GM12878 (cell line): ENCODE results near the gene GNAO1. TPM values are rescaled to one million over a fixed set of nuclear protein-coding genes. Genes with fewer than 3 reads are reported as not detected.

Experiments
- CBX5 ChIP-seq: sonication (generic); IDR thresholded peaks from 2 replicates; pipeline ENCODE4 v1.6.1; 2016; ENCODE audit warnings: low read depth, moderate library complexity, mild to moderate bottlenecking, inconsistent platforms
- CREB1 ChIP-seq: IDR thresholded peaks from 2 replicates; pipeline ENCODE4 v1.6.1; 2012; ENCODE audit warnings: low read depth, mild to moderate bottlenecking, inconsistent platforms
- E4F1 ChIP-seq: fragments of 450-650 bp; IDR thresholded peaks from 2 replicates; pipeline ENCODE4 v1.6.1; 2018; ENCODE audit warnings: borderline replicate concordance, mild to moderate bottlenecking; ENCODE audit not compliant: partially characterized antibody
- FOS ChIP-seq: IDR thresholded peaks from 3 replicates; pipeline ENCODE4 v1.6.1; 2011; ENCODE audit warnings: borderline replicate concordance; ENCODE audit not compliant: insufficient read length; ENCODE audit errors: extremely low read depth
- KDM1A ChIP-seq: fragments of 200-600 bp; sonication (generic); IDR thresholded peaks from 2 replicates; pipeline ENCODE4 v1.6.1; 2016; ENCODE audit warnings: borderline replicate concordance
- NFYA ChIP-seq: IDR thresholded peaks from 2 replicates; pipeline ENCODE4 v1.6.1; 2011; ENCODE audit warnings: low read depth, mild to moderate bottlenecking, low read length, improper control_type of control experiment, borderline replicate concordance
- NRF1 ChIP-seq: conservative IDR thresholded peaks from 2 replicates; pipeline ENCODE4 v1.6.1; 2011; ENCODE audit warnings: mild to moderate bottlenecking, low read depth, low read length, improper control_type of control experiment
- PKNOX1 ChIP-seq: fragments of 450-650 bp; IDR thresholded peaks from 2 replicates; pipeline ENCODE4 v1.6.1; 2016; ENCODE audit warnings: mild to moderate bottlenecking
- SIN3A ChIP-seq: IDR thresholded peaks from 2 replicates; pipeline ENCODE4 v1.6.1; 2012; ENCODE audit warnings: low read depth, low read length, improper control_type of control experiment
- SREBF1 ChIP-seq: IDR thresholded peaks from 2 replicates; pipeline ENCODE4 v1.6.1; 2012; ENCODE audit warnings: mild to moderate bottlenecking, low read length
- TCF3 ChIP-seq: IDR thresholded peaks from 2 replicates; pipeline ENCODE4 v1.6.1; 2012; ENCODE audit warnings: low read depth, mild to moderate bottlenecking, low read length, borderline replicate concordance; ENCODE audit not compliant: insufficient read depth
- ZNF622 ChIP-seq: fragments of 450-650 bp; IDR thresholded peaks from 2 replicates; pipeline ENCODE4 v1.6.1; 2017; ENCODE audit warnings: mild to moderate bottlenecking, inconsistent platforms
- polyA plus RNA-seq, 11 experiments: library from polyadenylated mRNA; depleted of rRNA in 4 of 11; unstranded in 6 of 11; stranded (reverse) in 5 of 11; fragments of >200 nt; fragmentation: Nextera tagmentation in 4 of 11; fragmentation: Illumina TruSeq in 1 of 11; extraction: Ambion mirVana in 4 of 11; extraction: Trizol in 1 of 11; gene quantifications; 1 replicate in 1 of 11; 2 replicates in 10 of 11; pipeline versions ENCODE4 v1.2.1 to v1.2.3, GENCODE V29; 2011 to 2016; ENCODE audit warnings: inconsistent platforms in 2 of 11, missing spikeins in 2 of 11, low read depth in 1 of 11
- total RNA-seq, 4 experiments: library from RNA; depleted of rRNA in 3 of 4; stranded (reverse); fragments of >200 nt in 3 of 4; fragmentation: Illumina TruSeq in 1 of 4; extraction: Trizol in 1 of 4; gene quantifications; 2 replicates each; pipeline versions ENCODE4 v1.2.1 to v1.2.3, GENCODE V29; 2013 to 2021

The GNAO1 gene
- total and polyA plus RNA-seq, 10 of the 15 experiments (the other 5 are each of a cell fraction or from before 2014, with no cell fraction given), result 0.05 to 0.28 (median 0.14) TPM; not detected in 6

- TF ChIP-seq E4F1 (no peak), SIN3A (no peak), ZNF622 (no peak), NRF1 (no peak), KDM1A (no peak), PKNOX1 (no peak), TCF3 (no peak), FOS (no peak), CREB1 (no peak), SREBF1 (no peak), NFYA (no peak), CBX5 (no peak)
Observed at GRCh38 chr16:56354746-56355145, 163.5 kb downstream of the GNAO1 start (continued).
